ENCODE results near the gene DIPK1A.

DNA sequence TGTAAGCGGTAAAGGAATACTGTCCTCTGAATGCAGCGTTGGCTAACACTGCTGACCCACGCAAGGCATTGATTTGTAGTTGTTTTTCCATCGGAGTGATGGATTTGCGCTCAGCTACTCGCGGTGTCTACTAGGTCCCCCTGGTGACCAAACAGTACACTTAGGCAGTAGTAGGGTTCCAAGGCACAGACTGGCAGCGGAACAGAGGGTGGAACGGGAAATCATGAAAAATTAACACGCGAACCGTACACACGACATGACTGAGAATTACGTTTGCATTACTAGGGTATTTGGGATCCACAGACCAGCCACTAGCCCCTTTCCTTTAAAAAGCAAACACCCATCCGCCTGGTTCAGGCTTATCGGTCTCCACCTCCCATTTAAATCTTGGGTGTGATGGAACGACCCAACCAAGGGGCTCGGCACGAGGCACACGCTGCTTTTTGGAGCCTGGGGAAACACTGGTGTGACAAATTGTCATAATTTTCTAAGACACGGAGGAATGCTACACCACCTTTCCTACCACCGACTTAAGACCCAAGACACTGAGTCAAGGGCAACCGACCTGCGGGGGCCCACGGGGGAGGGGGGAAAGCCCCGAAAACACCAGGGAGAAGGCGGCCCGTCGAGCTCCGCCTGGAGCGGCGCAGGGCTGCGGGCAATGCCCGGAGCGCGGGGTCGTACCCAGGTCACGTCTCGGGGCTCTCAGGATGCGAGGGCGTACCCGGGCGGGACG lies 699 bp downstream of the DIPK1A start:
- TF ChIP-seq EZH2 (IDR thresholded peaks at IDR 0.05) = no peak
- no peak for TF ChIP-seq POLR2AphosphoS5 (IDR thresholded peaks at IDR 0.05; ENCODE audit: borderline replicate concordance, low read depth, low read length)
- no peak for TF ChIP-seq FOXP2 (optimal IDR thresholded peaks at IDR 0.05; ENCODE audit: control extremely low read depth, extremely low read length, insufficient read depth)
